Vagina (tissue), 2 donors: ENCODE measurements around the gene ARSG. TPM values are rescaled to one million over a fixed set of nuclear protein-coding genes. Genes with fewer than 3 reads are reported as not detected.

Source experiments
- DNase-seq, 2 donors: peaks; one replicate each; pipeline ENCODE4 v3.0.0-alpha.2; 2017; ENCODE audit errors: extremely low spot score in 2 of 2
- H3K27ac ChIP-seq: fragments of 200-600 bp; sonication (generic); one replicate; pipeline ENCODE4 v1.5.1; 2019
- H3K27me3 ChIP-seq: fragments of 200-600 bp; sonication (generic); one replicate; pipeline ENCODE4 v1.5.1; 2019
- H3K36me3 ChIP-seq, 2 donors: fragments of 200-600 bp; sonication (generic); one replicate each; pipeline ENCODE4 v1.5.1; 2017 to 2019
- H3K4me1 ChIP-seq: fragments of 200-600 bp; sonication (generic); one replicate; pipeline ENCODE4 v1.5.1; 2019
- H3K4me3 ChIP-seq, 2 donors: fragments of 200-600 bp; sonication (generic); 1 replicate in 1 of 2; 2 replicates in 1 of 2; pipeline ENCODE4 v1.5.1; 2016 to 2019
- H3K9me3 ChIP-seq: fragments of 200-600 bp; sonication (generic); one replicate; pipeline ENCODE4 v1.5.1; 2019
- CTCF ChIP-seq, 3 experiments: fragments of 450-650 bp in 2 of 3; fragments of 200-600 bp in 1 of 3; sonication (generic) in 1 of 3; IDR thresholded peaks; one replicate each; pipeline ENCODE4 v1.5.1; 2017 to 2019; ENCODE audit warnings: antibody characterized with exemption in 3 of 3, mild to moderate bottlenecking in 2 of 3, moderate library complexity in 2 of 3
- POLR2A ChIP-seq, 2 donors: fragments of 450-650 bp; IDR thresholded peaks; one replicate each; pipeline ENCODE4 v1.6.1; 2017; ENCODE audit warnings: antibody characterized with exemption in 2 of 2, mild to moderate bottlenecking in 2 of 2, moderate library complexity in 2 of 2
- POLR2AphosphoS5 ChIP-seq, 2 donors: sonication (generic); formaldehyde crosslinking; IDR thresholded peaks; one replicate each; pipeline ENCODE4 v1.9.0; 2017; ENCODE audit warnings: antibody characterized with exemption in 2 of 2, mild to moderate bottlenecking in 2 of 2, low read depth in 1 of 2; ENCODE audit not compliant: insufficient read depth in 1 of 2
- intact Hi-C: fragments of 100-400 bp; cut with DNase I; formaldehyde crosslinking; loops from one replicate; pipeline ENCODE4 v1.15.1; 2023
- total RNA-seq: library from RNA; depleted of rRNA; stranded (reverse); fragments of >200 nt; gene quantifications from one replicate; pipeline ENCODE4 v1.2.3, GENCODE V29; 2016

Gene ARSG
- 8.1 TPM for total RNA-seq

- H3K27me3 ChIP-seq = no peaks in the 10 kb centered on the region
These were observed at the start of gene ARSG, which contains the start of gene SLC16A6 for GRCh38 chr17:68290955-68291835. Gene ARSG (plus strand): TSS chr17:68291495. CDS start chr17:68307494, 15,999 bp downstream. Gene SLC16A6 (minus strand): TSS chr17:68291127. CDS start chr17:68278320, 12,807 bp downstream.

GRCh38 chr17:68246271-68247028, 44.8 kb upstream of the ARSG start:
- peaks cover 23% of the 10 kb centered on the region for H3K4me1 ChIP-seq
- peak overlapping the region; percentile 99 for H3K27ac ChIP-seq
- peaks cover 0 to 8% of the 10 kb centered on the region in 2 donors for H3K36me3 ChIP-seq
- DNase-seq = no peak
- no peak for TF ChIP-seq CTCF (IDR thresholded peaks at IDR 0.05)
- TF ChIP-seq POLR2AphosphoS5 (IDR thresholded peaks at IDR 0.05; ENCODE audit: insufficient read depth in 1 of 2, low read depth in 1 of 2) = no peak
- TF ChIP-seq POLR2A (IDR thresholded peaks at IDR 0.05) = no peak
- intact Hi-C loops = loop anchor here (5.0 kb wide), 1 partner anchor 211 kb away; the partner anchor contains the start of gene WIPI1
- H3K27me3 ChIP-seq = no peaks in the 10 kb centered on the region
- H3K9me3 ChIP-seq = no peaks in the 10 kb centered on the region
- H3K4me3 ChIP-seq = peak overlapping the region; percentile 91 to 96

More at GRCh38 chr17:68290955-68291835, at the start of gene ARSG, which contains the start of gene SLC16A6:
- Histone ChIP-seq H3K36me3 (no peaks in the 10 kb centered on the region), H3K9me3 (no peaks in the 10 kb centered on the region), H3K4me1 (peaks cover 33% of the 10 kb centered on the region), H3K4me3 (peak within 1 kb of the TSS; percentile 53 to 76), H3K27ac (peak within 1 kb of the TSS; percentile 67)
- no peak for DNase-seq
- TF ChIP-seq POLR2AphosphoS5 (IDR thresholded peaks at IDR 0.05; ENCODE audit: insufficient read depth in 1 of 2, low read depth in 1 of 2) = no peak
- TF ChIP-seq POLR2A (IDR thresholded peaks at IDR 0.05) = no peak
- intact Hi-C loops = no loop called here

GRCh38 chr17:68247445-68248198, 43.7 kb upstream of the ARSG start, which contains the start of gene AMZ2:
Gene AMZ2 (plus strand): TSS chr17:68248043. CDS start chr17:68250188, 2,145 bp downstream.
- Histone ChIP-seq H3K4me1 (peaks cover 23% of the 10 kb centered on the region), H3K27ac (peak within 1 kb of the TSS; percentile 99), H3K4me3 (peak within 1 kb of the TSS; percentile 91 to 96), H3K27me3 (no peaks in the 10 kb centered on the region), H3K9me3 (no peaks in the 10 kb centered on the region), H3K36me3 (peaks cover 0 to 15% of the 10 kb centered on the region in 2 donors)
- TF ChIP-seq POLR2AphosphoS5 (IDR thresholded peaks at IDR 0.05; ENCODE audit: insufficient read depth in 1 of 2, low read depth in 1 of 2) (peak; percentile 74 to 99), POLR2A (IDR thresholded peaks at IDR 0.05) (peak; percentile 87 to 91), CTCF (IDR thresholded peaks at IDR 0.05) (peak in 1 of 3 experiments; percentile 13)
- intact Hi-C loops = loop anchor here (5.0 kb wide), 1 partner anchor 210 kb away; the partner anchor contains the start of gene WIPI1
- peak in 1 of 2 donors; percentile 96 for DNase-seq

- no peaks in the 10 kb centered on the region for H3K27me3 ChIP-seq
- intact Hi-C loops = loop anchor here (5.0 kb wide), 1 partner anchor 209 kb away; the partner anchor contains the start of gene WIPI1
- H3K9me3 ChIP-seq = no peaks in the 10 kb centered on the region
- peaks cover 23% of the 10 kb centered on the region for H3K4me1 ChIP-seq
- TF ChIP-seq CTCF (IDR thresholded peaks at IDR 0.05) (no peak), POLR2AphosphoS5 (IDR thresholded peaks at IDR 0.05; ENCODE audit: insufficient read depth in 1 of 2, low read depth in 1 of 2) (no peak)
- H3K36me3 ChIP-seq = peaks cover 0 to 15% of the 10 kb centered on the region in 2 donors
- H3K4me3 ChIP-seq = peak overlapping the region; percentile 91 to 96
- peak overlapping the region; percentile 99 for H3K27ac ChIP-seq
- DNase-seq = no peak
These were observed 43.0 kb upstream of the ARSG start for GRCh38 chr17:68248199-68248825.
